Measurements from ENCODE around the gene OR5H1. TPM values are rescaled to one million over a fixed set of nuclear protein-coding genes. Genes with fewer than 3 reads are reported as not detected.

The OR5H1 gene
- total RNA-seq, result not detected
- under 1 TPM in 3 of 6 donors, not detected in 3; 0.03 to 0.06 (median 0.04) TPM for polyA plus RNA-seq (ENCODE audit: insufficient read length in 6 of 6)
- long read RNA-seq, donor 1, result 0 reads
- long read RNA-seq, donor 2, result 0 reads
- long read RNA-seq, donor 3, result 0 reads
- long read RNA-seq, donor 4, result 0 reads
- long read RNA-seq, donor 5, result 0 reads
- long read RNA-seq, donor 6, result 0 reads
- long read RNA-seq, donor 7, result 0 reads
- long read RNA-seq, donor 8, result 0 reads
- long read RNA-seq, donor 9, result 0 reads
- long read RNA-seq, donor 10, result 0 reads
- long read RNA-seq, donor 11, result 0 reads
- long read RNA-seq, donor 12, result 0 reads

- no peak for ATAC-seq
- intact Hi-C loops (cut with DNase I), result no loop called here
- no peak for TF ChIP-seq CTCF (IDR thresholded peaks at IDR 0.05)
Observed at GRCh38 chr3:98130421-98130820, at the start of gene OR5H1. Gene OR5H1, plus strand, starts transcription at chr3:98130721. Its CDS starts 1,977 bp downstream, at chr3:98132698.

GRCh38 chr3:98086873-98087272, 43.6 kb upstream of the OR5H1 start, which contains the start of gene OR5AC2:
Gene OR5AC2, plus strand, starts transcription at chr3:98087173. Its CDS starts 0 bp downstream, at chr3:98087173.
- Histone ChIP-seq H3K27ac (no peak within 1 kb of the TSS), H3K36me3 (no peaks in the 10 kb centered on the region), H3K4me1 (no peaks in the 10 kb centered on the region), H3K27me3 (no peaks in the 10 kb centered on the region), H3K4me3 (no peak within 1 kb of the TSS), H3K9me3 (no peaks in the 10 kb centered on the region)
- intact Hi-C loops (cut with DNase I), result no loop called here
- no peak for ATAC-seq
- DNase-seq, result no peak
- no peak for TF ChIP-seq CTCF (IDR thresholded peaks at IDR 0.05)

More at GRCh38 chr3:98130421-98130820, at the start of gene OR5H1:
- Histone ChIP-seq H3K9me3 (no peaks in the 10 kb centered on the region), H3K27ac (no peak within 1 kb of the TSS), H3K36me3 (no peaks in the 10 kb centered on the region), H3K27me3 (no peaks in the 10 kb centered on the region), H3K4me1 (no peaks in the 10 kb centered on the region), H3K4me3 (no peak within 1 kb of the TSS)
- DNase-seq, result no peak

GRCh38 chr3:98095882-98096281, 34.6 kb upstream of the OR5H1 start:
- intact Hi-C loops (cut with DNase I), result no loop called here
- Histone ChIP-seq H3K36me3 (no peaks in the 10 kb centered on the region), H3K4me1 (no peaks in the 10 kb centered on the region), H3K27ac (no peak overlapping the region), H3K27me3 (no peaks in the 10 kb centered on the region), H3K9me3 (peaks cover 0 to 5% of the 10 kb centered on the region in 2 donors), H3K4me3 (no peak overlapping the region)
- DNase-seq, result no peak
- peak; percentile 53 for ATAC-seq
- TF ChIP-seq CTCF (IDR thresholded peaks at IDR 0.05), result no peak

- ATAC-seq, result no peak
- H3K27me3 ChIP-seq, result no peaks in the 10 kb centered on the region
- TF ChIP-seq CTCF (IDR thresholded peaks at IDR 0.05), result no peak
- H3K9me3 ChIP-seq, result peaks cover 0 to 5% of the 10 kb centered on the region in 2 donors
- intact Hi-C loops (cut with DNase I), result no loop called here
- no peaks in the 10 kb centered on the region for H3K36me3 ChIP-seq
- H3K4me3 ChIP-seq, result no peak overlapping the region
- H3K4me1 ChIP-seq, result no peaks in the 10 kb centered on the region
- no peak for DNase-seq
- no peak overlapping the region for H3K27ac ChIP-seq
Observed at GRCh38 chr3:98099848-98100247, 30.7 kb upstream of the OR5H1 start.

GRCh38 chr3:98108162-98108561, 22.4 kb upstream of the OR5H1 start:
- H3K27ac ChIP-seq, result no peak overlapping the region
- intact Hi-C loops (cut with DNase I), result no loop called here
- H3K27me3 ChIP-seq, result no peaks in the 10 kb centered on the region
- ATAC-seq (no peak), DNase-seq (no peak)
- TF ChIP-seq CTCF (IDR thresholded peaks at IDR 0.05), result no peak
- peaks cover 0 to 41% of the 10 kb centered on the region in 2 donors for H3K9me3 ChIP-seq
- no peaks in the 10 kb centered on the region for H3K4me1 ChIP-seq
- no peaks in the 10 kb centered on the region for H3K36me3 ChIP-seq
- no peak overlapping the region for H3K4me3 ChIP-seq

Measured in left lung (tissue), 14 donors.